ENCODE results near the gene EMILIN1.

DNA sequence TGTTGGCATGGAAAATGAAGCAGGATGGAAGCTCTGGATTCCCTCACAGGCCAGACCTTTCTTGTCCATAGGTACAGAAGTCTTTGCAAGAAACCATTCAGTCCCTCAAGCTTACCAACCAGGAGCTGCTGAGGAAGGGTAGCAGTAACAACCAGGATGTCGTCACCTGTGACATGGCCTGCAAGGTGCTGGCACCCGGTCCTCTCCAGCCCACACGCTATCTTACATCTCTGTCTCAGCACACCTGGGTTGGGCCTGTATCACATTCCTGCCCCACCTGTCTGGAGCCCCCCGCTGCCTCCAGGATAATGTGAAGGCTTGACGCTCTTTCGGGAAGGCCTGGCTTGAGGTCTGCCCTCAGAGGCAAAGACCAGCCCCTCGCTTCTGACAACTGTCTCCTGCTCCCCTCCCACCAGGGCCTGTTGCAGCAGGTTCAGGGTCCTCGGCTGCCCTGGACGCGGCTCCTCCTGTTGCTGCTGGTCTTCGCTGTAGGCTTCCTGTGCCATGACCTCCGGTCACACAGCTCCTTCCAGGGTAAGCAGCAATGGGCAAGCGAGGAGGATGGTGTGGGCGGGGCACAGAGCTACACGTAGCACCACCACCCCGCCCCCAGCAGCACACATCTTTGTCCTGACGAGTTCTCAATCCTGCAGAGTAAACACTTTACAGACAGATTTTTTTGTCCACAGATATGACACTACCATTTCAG, 39.6 kb upstream of the EMILIN1 start:
- TF ChIP-seq, protein P1, sequence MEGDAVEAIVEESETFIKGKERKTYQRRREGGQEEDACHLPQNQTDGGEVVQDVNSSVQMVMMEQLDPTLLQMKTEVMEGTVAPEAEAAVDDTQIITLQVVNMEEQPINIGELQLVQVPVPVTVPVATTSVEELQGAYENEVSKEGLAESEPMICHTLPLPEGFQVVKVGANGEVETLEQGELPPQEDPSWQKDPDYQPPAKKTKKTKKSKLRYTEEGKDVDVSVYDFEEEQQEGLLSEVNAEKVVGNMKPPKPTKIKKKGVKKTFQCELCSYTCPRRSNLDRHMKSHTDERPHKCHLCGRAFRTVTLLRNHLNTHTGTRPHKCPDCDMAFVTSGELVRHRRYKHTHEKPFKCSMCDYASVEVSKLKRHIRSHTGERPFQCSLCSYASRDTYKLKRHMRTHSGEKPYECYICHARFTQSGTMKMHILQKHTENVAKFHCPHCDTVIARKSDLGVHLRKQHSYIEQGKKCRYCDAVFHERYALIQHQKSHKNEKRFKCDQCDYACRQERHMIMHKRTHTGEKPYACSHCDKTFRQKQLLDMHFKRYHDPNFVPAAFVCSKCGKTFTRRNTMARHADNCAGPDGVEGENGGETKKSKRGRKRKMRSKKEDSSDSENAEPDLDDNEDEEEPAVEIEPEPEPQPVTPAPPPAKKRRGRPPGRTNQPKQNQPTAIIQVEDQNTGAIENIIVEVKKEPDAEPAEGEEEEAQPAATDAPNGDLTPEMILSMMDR (IDR thresholded peaks at IDR 0.05): no peak
- no peak for TF ChIP-seq POLR2A (IDR thresholded peaks at IDR 0.05)
